Fibroblast of pulmonary artery (primary cell): ENCODE data around the gene CHSY1.

Experiments
- DNase-seq: peaks from one replicate; pipeline ENCODE4 v3.0.0-alpha.2; 2010; ENCODE audit warnings: low read depth
- H3K4me3 ChIP-seq: replicated peaks from 2 replicates; pipeline ENCODE4 v1.5.1; 2011; ENCODE audit warnings: low read depth, mild to moderate bottlenecking, control low read depth, low read length, moderate library complexity
- TF ChIP-seq, protein P1 (sequence below): IDR thresholded peaks from 2 replicates; pipeline ENCODE4 v1.5.1; 2011; ENCODE audit warnings: mild to moderate bottlenecking, control low read depth, low read length, inconsistent platforms; ENCODE audit errors: missing control alignments

Gene CHSY1

DNA sequence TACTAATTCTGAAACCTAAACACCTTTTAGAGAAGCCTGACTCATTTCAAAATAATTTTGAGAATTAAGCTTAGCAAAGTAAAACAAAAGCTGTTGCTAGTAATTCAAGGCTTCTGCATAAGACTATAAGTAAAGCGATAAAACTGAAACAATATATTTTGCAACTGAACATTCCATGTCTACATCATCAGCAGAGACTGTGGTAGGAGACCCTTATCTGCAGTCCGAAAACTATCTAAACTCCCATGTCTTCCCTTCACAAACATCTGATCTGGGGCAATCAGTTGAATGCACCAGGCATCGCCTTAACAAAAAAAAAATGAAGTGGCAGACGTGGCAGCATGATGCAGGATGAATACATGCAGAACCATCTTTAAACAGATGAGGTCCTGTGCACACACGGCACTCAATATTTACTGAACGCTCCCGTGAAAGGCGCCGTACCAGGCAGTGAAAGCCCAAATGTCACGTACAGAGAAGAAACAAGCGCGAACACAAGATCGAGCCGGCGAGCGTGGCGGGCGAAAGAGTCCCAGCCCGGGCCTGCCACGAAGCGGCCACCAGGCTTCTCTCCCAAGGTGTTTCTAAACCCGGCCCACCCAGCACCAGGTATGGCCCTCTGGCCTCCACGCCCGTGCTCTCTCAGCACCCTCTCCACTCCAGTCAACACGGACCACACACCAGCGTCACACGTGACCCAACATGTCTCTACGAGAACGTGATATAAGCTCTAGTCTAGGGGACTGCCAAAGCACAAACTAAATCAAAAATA, 63.0 kb downstream of the CHSY1 start:
- TF ChIP-seq, protein P1, sequence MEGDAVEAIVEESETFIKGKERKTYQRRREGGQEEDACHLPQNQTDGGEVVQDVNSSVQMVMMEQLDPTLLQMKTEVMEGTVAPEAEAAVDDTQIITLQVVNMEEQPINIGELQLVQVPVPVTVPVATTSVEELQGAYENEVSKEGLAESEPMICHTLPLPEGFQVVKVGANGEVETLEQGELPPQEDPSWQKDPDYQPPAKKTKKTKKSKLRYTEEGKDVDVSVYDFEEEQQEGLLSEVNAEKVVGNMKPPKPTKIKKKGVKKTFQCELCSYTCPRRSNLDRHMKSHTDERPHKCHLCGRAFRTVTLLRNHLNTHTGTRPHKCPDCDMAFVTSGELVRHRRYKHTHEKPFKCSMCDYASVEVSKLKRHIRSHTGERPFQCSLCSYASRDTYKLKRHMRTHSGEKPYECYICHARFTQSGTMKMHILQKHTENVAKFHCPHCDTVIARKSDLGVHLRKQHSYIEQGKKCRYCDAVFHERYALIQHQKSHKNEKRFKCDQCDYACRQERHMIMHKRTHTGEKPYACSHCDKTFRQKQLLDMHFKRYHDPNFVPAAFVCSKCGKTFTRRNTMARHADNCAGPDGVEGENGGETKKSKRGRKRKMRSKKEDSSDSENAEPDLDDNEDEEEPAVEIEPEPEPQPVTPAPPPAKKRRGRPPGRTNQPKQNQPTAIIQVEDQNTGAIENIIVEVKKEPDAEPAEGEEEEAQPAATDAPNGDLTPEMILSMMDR, result no peak
- peak; percentile 91 for DNase-seq
- H3K4me3 ChIP-seq, result peak overlapping the region; percentile 51

DNA sequence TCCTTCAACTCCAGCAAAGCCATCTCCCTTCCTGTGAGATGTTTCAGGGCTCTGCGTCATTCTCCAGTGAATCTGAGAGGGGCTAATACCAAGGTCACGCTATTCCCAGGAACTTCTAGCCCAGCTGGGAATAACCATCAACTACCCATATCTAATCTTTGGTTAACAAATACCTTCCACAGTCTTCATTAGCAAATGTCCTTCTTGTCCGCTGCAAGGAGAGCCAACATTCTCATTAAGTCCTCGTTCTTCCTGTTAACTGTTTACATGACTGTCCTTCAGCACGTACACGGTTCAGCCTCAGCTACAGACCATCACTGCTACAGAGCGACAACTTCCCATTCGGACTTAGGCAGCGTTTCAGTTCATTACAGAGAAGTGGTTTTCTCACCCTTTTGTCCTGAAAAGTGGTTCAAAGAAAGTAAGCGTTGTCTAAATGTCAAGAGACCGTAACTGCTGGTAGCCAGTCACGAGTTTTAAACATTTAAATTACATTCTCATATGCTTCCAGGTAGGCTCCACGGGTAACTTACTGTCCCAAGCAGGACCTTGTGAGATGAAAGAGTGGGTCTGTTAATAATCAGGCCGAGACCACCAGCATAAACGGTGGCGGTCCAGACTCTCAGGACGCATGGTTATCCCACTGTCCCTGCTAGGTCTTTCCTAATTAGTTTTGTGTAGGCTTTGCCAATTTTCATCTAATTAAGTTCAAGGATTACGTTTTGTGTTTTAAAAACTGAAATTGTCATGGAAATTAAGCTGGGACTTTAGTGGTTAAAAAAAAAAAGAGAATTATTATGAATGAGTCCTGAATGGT, 63.8 kb downstream of the CHSY1 start:
- DNase-seq, result peak; percentile 96
- TF ChIP-seq, protein P1, result no peak
- peak overlapping the region; percentile 51 for H3K4me3 ChIP-seq

DNA sequence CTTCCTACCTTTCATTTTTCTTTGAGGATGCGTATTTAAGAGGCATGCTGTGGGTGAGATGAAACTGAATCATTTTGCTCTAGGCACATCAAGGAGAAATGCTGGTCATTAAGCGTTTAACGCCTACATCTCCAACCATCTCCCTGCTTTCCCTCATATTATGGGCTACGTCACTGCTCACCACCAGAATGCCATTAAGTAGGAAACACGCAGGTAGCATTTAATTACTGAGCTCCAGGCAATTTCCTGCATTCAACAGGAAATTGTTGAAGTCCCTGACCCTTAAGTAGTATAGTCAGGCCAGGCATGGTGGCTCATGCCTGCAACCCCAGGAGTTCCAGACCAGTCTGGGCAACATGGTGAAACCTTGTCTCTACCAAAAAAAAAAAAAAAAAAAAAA, 66.1 kb downstream of the CHSY1 start:
- DNase-seq, result no peak
- H3K4me3 ChIP-seq, result no peak overlapping the region
- TF ChIP-seq, protein P1, result no peak

DNA sequence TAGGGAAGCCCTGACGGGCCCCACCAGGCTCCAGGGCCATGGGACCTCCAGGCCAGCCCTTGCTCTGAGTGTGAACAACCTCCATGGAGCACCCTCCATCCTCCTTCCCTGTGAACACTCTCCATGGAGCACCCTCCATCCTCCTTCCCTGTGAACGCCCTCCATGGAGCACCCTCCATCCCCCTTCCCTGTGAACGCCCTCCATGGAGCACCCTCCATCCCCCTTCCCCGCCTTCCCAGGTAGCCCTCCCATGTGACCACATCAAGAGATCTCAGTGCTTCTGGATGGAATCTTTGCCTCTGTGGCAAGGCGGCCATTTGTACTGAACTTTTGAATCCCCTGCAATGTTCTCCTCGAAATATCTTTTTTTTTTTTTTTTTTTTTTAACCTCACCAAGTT, 66.5 kb downstream of the CHSY1 start:
- no peak overlapping the region for H3K4me3 ChIP-seq
- DNase-seq, result no peak
- TF ChIP-seq, protein P1, result no peak

DNA sequence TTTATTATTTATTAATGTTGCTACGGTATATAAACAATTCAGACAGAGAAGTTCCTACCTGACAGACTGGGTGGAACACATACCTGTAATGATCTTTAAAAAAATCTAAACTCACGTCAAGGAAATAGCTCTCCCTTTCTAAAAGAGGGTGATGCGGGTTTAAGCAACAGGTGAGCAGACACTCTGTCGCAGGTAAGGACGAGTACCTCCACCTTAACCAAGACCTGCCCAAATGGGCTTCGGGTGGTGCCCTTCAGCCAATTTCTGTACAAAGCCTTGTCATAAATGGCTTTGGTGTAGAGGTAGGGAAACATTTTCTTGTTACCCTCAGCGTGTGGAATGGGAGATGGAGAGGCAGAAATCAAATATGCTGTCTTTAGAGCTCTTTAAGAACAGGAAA, 67.0 kb downstream of the CHSY1 start:
- DNase-seq, result no peak
- no peak overlapping the region for H3K4me3 ChIP-seq
- TF ChIP-seq, protein P1, result no peak

DNA sequence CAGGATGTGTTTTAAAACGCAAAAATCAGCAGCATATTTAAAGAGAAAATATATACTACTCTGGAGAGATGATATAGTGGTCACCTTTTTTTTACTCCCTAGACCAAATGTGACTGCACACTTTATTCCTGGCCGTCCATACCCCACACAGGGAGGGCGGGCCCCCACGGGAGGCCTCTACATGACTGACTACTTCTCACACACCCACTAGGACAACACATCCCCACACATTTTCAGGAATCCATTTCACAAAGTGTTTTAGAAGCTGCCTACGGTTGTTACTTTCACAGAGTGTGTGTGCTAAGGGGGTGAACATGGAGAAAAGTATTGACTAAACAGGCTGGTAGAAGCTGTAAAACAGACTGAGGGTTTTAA, 67.9 kb downstream of the CHSY1 start:
- no peak for DNase-seq
- no peak overlapping the region for H3K4me3 ChIP-seq
- TF ChIP-seq, protein P1, result no peak
